Glomerular endothelial cell (primary cell): ENCODE measurements around the gene PPP1R18. TPM values are rescaled to one million over a fixed set of nuclear protein-coding genes. Genes with fewer than 3 reads are reported as not detected.

Experiments
- total RNA-seq: library from RNA; depleted of rRNA; stranded (reverse); fragments of >200 nt; gene quantifications from 2 replicates; pipeline ENCODE4 v1.2.3, GENCODE V29; 2015

The PPP1R18 gene
- total RNA-seq, 1 donor from 2014 or later = 147 TPM

Other genes with a start within 250 kb of the PPP1R18 start
- 412 and 601 TPM in 2 replicates for gene HLA-E, start 197.1 kb downstream of the PPP1R18 start, total RNA-seq
- 34.3 and 45.1 TPM in 2 replicates for gene GNL1, start 130.2 kb downstream of the PPP1R18 start, total RNA-seq
- 6.1 and 7.9 TPM in 2 replicates for gene PRR3, start 129.3 kb downstream of the PPP1R18 start, total RNA-seq
- 54.0 and 64.4 TPM in 2 replicates for gene ABCF1, start 115.2 kb downstream of the PPP1R18 start, total RNA-seq
- gene PPP1R10, start 69.4 kb downstream of the PPP1R18 start, total RNA-seq = 32.7 and 40.0 TPM in 2 replicates
- gene MRPS18B, start 68.8 kb downstream of the PPP1R18 start, total RNA-seq = 33.9 and 41.1 TPM in 2 replicates
- 8.1 and 8.9 TPM in 2 replicates for gene ATAT1, start 59.8 kb downstream of the PPP1R18 start, total RNA-seq
- gene C6orf136, start 39.5 kb downstream of the PPP1R18 start, total RNA-seq = 6.8 and 8.5 TPM in 2 replicates
- 28.8 and 28.9 TPM in 2 replicates for gene DHX16, start 13.6 kb downstream of the PPP1R18 start, total RNA-seq
- 8.8 and 10.8 TPM in 2 replicates for gene NRM, start 4.3 kb upstream of the PPP1R18 start, total RNA-seq
- gene MDC1, start 30.6 kb upstream of the PPP1R18 start, total RNA-seq = 8.7 and 18.1 TPM in 2 replicates
- gene TUBB, start 33.7 kb upstream of the PPP1R18 start, total RNA-seq = 842 and 878 TPM in 2 replicates
- gene FLOT1, start 56.0 kb upstream of the PPP1R18 start, total RNA-seq = 105 and 120 TPM in 2 replicates
- gene IER3, start 57.9 kb upstream of the PPP1R18 start, total RNA-seq = 75.3 and 157 TPM in 2 replicates
- gene DDR1, start 197.9 kb upstream of the PPP1R18 start, total RNA-seq = 9.1 and 18.7 TPM in 2 replicates
- gene GTF2H4, start 221.6 kb upstream of the PPP1R18 start, total RNA-seq = 22.8 and 24.1 TPM in 2 replicates
- 17.9 and 22.6 TPM in 2 replicates for gene VARS2, start 227.6 kb upstream of the PPP1R18 start, total RNA-seq
- gene SFTA2, start 245.5 kb upstream of the PPP1R18 start, total RNA-seq = not detected in 2 replicates